NCI-H226 (cell line): ENCODE results near the gene FUT2.

Source experiments
- DNase-seq: peaks from one replicate; pipeline ENCODE4 v3.0.0-alpha.2; 2015

Gene FUT2

DNA sequence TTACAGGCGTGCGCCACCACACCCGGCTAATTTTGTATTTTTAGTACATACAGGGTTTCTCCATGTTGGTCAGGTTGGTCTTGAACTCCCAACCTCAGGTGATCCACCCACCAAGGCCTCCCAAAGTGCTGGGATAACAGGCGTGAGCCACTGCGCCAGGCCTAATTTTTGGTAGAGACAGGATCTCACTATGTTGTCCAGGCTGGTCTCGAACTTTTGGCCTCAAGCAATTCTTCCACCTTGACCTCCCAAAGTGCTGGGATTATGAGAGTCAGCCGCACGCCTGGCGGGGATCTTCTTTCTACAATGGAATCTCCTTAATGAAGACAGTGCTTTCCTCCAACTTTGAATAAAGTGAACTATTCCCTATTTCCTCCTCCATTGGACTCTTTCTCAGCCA, 38.9 kb downstream of the FUT2 start:
- no peak for DNase-seq

- DNase-seq = no peak
These were observed 39.4 kb downstream of the FUT2 start for GRCh38 chr19:48735031-48735615.

GRCh38 chr19:48737360-48737998, 41.7 kb downstream of the FUT2 start:
- no peak for DNase-seq

GRCh38 chr19:48738557-48739403, 43.0 kb downstream of the FUT2 start:
- peak; percentile 85 for DNase-seq

- DNase-seq = no peak
These were observed 43.8 kb downstream of the FUT2 start for GRCh38 chr19:48739404-48740163.

DNA sequence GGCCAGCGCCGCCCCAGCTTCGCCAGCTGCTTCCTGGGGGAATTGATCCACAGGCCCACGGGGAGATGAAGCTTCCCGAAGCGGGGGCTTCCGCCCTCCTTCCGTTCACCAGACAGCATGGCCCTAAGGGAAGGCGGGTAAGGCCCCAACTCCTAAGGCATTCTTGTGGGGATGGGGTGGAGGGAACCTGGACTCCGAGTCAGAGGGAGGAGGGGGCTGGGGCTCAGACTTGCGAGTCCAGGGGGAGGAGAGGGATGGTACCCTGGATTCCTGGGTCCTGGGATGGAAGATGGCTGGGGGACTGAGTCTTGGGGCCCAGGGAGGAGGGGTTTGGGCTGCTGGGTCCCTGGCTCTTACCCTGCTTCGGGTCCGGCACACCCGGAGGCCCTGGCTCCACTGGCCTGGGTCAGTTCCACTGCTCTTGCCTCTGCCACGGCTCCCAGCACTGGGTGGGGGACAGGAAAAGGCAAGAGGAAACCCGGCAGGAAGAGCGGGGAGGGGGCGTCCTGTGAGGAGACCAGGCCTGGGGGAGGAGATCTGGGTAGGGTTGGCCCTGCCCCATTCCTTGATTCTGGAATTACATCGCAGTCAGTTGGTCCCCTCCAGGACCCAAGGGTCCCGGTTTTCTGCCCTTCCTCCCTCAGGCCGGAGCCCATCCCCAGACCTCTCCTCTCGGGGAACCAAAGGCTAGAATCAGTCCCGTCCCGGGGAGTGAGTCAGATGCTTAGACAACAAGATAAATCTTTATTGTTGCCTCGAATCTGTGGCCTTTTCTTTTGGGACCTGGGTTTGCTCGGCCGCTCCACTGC, 44.6 kb downstream of the FUT2 start, which contains the start of gene RASIP1:
Gene RASIP1, minus strand, starts transcription at position 447 of the 809 bp plus-strand sequence. Its CDS starts 328 bp downstream, at position 119.
- no peak for DNase-seq

- DNase-seq = peak; percentile 56
These were observed 45.6 kb downstream of the FUT2 start for GRCh38 chr19:48741129-48741999.

GRCh38 chr19:48742096-48742495, 46.3 kb downstream of the FUT2 start:
- DNase-seq = no peak

DNA sequence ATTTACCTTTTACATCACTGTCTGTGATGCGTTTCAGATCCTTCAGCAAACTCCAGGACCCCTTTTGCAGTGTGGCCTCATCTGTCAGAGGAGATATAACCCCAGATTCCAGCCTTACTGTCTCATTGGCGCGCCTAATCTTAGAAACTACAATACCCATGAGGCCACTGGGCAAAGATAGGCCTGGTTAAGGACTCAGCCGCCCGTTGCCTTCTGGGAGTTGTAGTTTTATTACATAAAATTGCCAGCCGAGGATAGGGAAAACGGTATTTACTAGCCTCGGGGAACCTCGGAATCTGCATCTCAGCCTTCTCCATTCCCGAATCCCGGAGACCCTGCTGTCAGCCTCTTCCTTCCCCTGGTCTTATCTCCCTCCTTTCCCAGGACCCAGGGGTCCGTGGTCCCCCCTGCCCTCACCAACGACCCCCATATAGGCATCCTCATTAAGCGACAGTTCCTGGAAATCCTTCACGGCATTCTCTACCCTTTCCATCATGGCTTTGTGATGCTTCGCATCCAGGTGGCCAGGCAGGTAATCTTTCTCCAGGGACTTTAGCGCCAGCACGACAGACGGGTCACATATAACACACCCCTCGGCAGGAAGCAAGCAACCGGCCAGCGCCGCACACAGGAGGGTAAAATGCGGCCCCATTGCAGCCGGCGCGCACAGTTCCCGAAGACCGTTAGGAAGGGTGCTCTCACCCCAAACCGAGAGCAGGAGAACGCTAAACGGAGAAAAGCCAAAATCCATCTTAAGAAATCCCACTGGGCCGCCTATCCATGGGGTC, 49.6 kb downstream of the FUT2 start:
- peak; percentile 54 for DNase-seq

GRCh38 chr19:48746110-48746509, 50.3 kb downstream of the FUT2 start:
- no peak for DNase-seq

GRCh38 chr19:48746738-48747575, 51.2 kb downstream of the FUT2 start, which contains the start of gene IZUMO1:
TSS of gene IZUMO1 (minus strand) at chr19:48746909. CDS start at chr19:48745859, 1,050 bp downstream.
- DNase-seq = peak; percentile 92

DNA sequence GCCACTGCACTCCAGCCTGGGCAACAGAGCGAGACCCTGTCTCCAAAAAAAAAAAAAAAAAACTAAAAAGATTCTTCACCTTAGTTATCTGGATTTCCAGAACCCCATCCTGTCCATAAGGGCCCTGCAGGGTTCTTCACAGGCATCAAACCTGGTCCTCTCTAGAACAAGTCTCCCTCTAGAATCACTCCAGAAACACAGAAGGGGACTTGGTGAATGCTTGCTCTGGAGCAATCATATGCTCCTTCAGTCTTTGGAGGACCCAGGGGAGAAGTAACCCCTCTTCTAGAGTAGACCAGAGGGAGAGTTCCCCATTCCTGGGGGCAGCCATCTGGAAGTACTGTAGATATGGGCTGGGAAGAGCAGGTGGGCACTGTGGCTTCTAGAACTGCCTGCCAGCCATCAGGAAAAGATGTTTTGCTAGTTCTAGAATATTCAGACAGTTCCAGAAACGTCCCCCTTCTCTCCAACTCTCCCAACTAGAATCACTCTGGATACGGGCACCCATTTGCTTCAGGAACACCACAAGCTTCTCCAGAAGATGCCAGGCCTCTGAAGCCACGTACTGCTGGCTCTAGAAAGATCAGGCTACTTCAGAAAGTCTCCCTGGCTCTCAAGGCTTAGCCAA, 53.9 kb downstream of the FUT2 start:
- no peak for DNase-seq

DNA sequence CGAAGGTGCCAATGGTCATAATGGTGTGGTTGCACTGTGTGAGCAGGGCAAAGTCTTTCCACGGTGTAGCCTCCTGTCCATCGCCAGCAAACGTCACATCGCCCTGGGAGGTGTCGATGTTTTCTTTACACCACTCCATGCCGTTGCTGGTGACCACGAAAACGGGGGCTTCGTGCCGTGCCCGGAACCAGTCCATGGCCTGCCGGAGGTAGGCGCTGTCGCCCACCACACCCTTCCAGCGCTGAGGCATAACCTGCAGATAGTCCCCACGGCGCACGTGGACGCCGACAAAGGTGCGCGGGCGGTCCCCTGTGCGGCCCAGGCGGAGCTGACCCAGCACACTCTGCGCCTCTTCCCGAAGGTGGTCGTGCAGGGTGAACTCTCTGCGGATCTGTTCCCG, 54.6 kb downstream of the FUT2 start:
- DNase-seq = no peak

- DNase-seq = no peak
These were observed 55.2 kb downstream of the FUT2 start for GRCh38 chr19:48750771-48751504.

DNA sequence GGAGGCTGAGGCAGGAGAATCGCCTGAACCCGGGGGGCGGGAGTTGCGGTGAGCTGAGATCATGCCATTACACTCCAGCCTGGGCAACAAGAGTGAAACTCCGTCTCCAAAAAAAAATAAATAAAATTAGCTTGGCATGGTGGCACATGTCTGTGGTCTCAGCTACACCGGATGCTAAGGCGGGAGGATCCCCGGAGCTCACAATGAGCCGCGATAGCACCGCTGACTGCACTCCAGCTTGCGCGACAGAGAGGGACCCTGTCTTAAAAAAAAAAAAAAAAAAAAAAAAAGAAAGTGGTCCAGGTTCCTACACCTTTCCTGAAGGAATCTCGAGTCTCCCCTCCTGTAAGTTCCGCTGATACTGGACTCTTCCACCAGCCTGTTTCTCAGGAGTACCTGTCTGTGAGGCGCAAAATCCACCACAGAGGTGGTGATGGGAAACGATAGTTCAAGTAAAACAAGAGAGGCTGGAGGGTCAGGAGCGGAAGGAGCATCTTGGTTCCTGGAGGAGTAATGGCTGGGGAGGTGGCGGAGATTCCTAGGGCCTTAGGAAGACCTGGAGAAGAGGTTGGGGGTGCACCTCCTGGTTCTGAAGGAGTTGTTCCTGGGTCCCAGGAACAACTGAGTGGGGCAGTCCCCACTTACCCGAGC, 56.2 kb downstream of the FUT2 start:
- DNase-seq = no peak

DNA sequence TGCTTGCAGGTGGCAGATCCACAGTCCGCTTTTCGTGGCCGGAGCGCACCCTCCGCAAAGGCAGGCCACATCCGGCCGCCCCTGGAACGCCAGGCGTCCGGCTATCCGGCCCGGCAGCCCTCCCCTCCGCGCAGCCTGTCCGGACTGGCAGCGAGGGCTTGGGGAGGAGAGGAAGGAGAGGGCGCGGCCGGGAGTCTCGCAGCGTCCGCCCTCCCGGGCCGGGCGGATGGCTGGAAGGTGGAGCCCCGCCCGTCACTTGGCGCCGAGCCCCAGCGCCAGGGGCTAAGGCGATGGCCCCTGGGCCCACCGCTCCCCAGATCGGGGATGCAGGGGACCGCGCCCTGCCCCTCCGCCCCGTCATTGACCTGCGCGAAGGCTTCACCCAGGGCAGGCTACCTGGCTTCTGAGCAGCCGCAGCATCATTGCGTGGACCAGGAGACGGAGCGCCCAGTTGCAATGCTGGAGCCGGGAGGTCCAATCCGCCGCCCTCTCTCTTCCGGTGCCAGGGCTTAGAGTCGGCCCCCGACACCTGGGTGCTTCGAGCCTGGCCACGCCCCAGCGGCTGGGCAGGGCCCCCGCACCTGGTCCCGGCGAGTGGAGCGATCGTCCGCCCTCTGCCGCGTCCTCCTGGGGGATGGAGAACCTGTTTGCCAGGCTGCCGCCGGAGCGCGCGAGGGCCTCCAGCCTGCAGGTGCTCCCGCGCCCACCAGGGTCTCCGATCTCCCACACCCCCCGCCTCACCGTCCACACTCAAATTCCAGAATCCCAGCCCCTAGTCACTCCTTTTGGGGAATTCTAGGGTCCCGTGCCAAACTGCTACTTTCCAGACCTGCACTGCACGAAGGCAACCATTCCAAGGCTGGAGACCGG, 57.0 kb downstream of the FUT2 start, which contains the start of gene FUT1:
Gene FUT1, minus strand, starts transcription at position 146 of the 870 bp plus-strand sequence. CDS start 1,360 bp downstream, outside the sequence.
- peak; percentile 82 for DNase-seq
